ENCODE results near the gene PLEKHB1. TPM values are rescaled to one million over a fixed set of nuclear protein-coding genes. Genes with fewer than 3 reads are reported as not detected.

Gene PLEKHB1
- total RNA-seq, 1 donor from 2014 or later = 117 TPM

- Mint-ChIP-seq H3K9me3 (ENCODE audit: low read depth) (no peaks in the 10 kb centered on the region), H3K36me3 (ENCODE audit: insufficient read depth) (peaks cover 10% of the 10 kb centered on the region), H3K4me1 (ENCODE audit: low read depth) (no peaks in the 10 kb centered on the region), H3K27me3 (no peaks in the 10 kb centered on the region), H3K27ac (no peak overlapping the region), H3K4me3 (ENCODE audit: low read depth) (no peak overlapping the region)
- DNase-seq (ENCODE audit: low spot score, unreplicated experiment) = no peak
- no peak for TF ChIP-seq CTCF (IDR thresholded peaks at IDR 0.05; ENCODE audit: unreplicated experiment)
Observed at GRCh38 chr11:73705053-73705452, 58.7 kb downstream of the PLEKHB1 start.

DNA sequence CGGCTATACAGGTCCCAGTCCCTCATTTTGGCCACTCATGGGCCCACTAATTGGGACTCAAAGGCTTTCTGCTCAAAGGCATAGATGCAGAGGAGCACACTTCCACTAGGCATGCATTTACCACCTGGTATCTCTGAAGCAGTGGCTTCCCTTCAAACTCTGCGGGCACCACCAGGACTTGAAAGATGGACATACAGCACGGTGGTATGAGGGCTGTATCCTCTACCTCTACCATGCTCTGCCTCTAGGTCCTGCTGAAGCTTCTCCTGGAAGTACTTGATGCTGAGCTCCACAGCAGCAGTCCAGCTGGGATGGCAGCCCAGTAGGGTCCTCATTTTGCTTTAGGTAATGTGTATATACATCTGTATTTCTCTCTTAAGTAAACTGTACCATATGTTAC is 64.6 kb downstream of the PLEKHB1 start:
- DNase-seq (ENCODE audit: low spot score, unreplicated experiment) = no peak
- H3K27me3 Mint-ChIP-seq = no peaks in the 10 kb centered on the region
- H3K9me3 Mint-ChIP-seq (ENCODE audit: low read depth) = no peaks in the 10 kb centered on the region
- H3K4me3 Mint-ChIP-seq (ENCODE audit: low read depth) = no peak overlapping the region
- peaks cover under 1% of the 10 kb centered on the region for H3K4me1 Mint-ChIP-seq (ENCODE audit: low read depth)
- TF ChIP-seq CTCF (IDR thresholded peaks at IDR 0.05; ENCODE audit: unreplicated experiment) = no peak
- H3K27ac Mint-ChIP-seq = no peak overlapping the region
- H3K36me3 Mint-ChIP-seq (ENCODE audit: insufficient read depth) = peaks cover 10% of the 10 kb centered on the region

Other genes with a start within 250 kb of the PLEKHB1 start
- gene FAM168A, start 48.5 kb upstream of the PLEKHB1 start, total RNA-seq = 45.2 and 50.8 TPM in 2 replicates
- 81.0 and 88.6 TPM in 2 replicates for gene RAB6A, start 114.5 kb downstream of the PLEKHB1 start, total RNA-seq
- 31.5 and 34.7 TPM in 2 replicates for gene MRPL48, start 141.3 kb downstream of the PLEKHB1 start, total RNA-seq
- gene COA4, start 230.3 kb downstream of the PLEKHB1 start, total RNA-seq = 71.3 and 75.8 TPM in 2 replicates
- gene PAAF1, start 230.4 kb downstream of the PLEKHB1 start, total RNA-seq = 29.3 and 30.8 TPM in 2 replicates